ENCODE results near the gene TRDN.
"Not testable (repeated sequence)": the region's sequence is repeated elsewhere in the genome, so short reads cannot be mapped to it uniquely, and the experiment has no call there.

Gene TRDN

DNA sequence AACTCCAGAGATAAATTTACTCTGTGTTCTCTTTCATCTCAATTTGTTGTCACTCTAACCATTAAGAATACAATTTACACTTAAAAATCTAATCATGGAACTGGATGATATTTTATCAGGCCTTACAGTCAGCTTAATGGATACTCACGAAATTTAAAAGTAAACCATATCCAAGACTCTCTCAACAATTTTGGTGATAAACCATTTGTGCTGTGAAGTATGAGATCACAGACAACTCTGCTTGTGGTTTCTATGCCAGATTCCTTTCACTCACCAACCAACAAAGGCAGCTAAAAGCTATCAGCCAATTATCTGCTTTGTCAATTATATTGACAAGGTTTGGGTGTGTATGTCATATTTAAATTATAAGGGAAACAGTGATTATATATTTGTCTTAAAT, 155.8 kb downstream of the TRDN start:
- H3K9ac ChIP-seq (ENCODE audit: low read length), result no peak overlapping the region
- H3K27me3 ChIP-seq (ENCODE audit: insufficient read depth, low read length), result no peaks in the 10 kb centered on the region
- H4K20me1 ChIP-seq (ENCODE audit: insufficient read depth, low read length), result no peaks in the 10 kb centered on the region
- H3K4me1 ChIP-seq (ENCODE audit: insufficient read depth, low read length, severe bottlenecking), result no peaks in the 10 kb centered on the region
- no peaks in the 10 kb centered on the region for H3K9me3 ChIP-seq (ENCODE audit: low read length)
- no peaks in the 10 kb centered on the region for H3K79me2 ChIP-seq (ENCODE audit: insufficient read depth, low read length)
- H3K4me2 ChIP-seq (ENCODE audit: low read length), result no peak overlapping the region
- no peak overlapping the region for H2AFZ ChIP-seq (ENCODE audit: low read length)
- H3K4me3 ChIP-seq (ENCODE audit: low read depth, low read length, poor library complexity, severe bottlenecking), result no peak overlapping the region
- no peak overlapping the region for H3K27ac ChIP-seq (ENCODE audit: low read depth, low read length, poor library complexity, severe bottlenecking)
- H3F3A ChIP-seq (ENCODE audit: insufficient read depth, low read length), result no peaks in the 10 kb centered on the region
- H3K36me3 ChIP-seq (ENCODE audit: insufficient read depth, low read length), result no peaks in the 10 kb centered on the region
- no peaks in the 10 kb centered on the region for H3K9me2 ChIP-seq (ENCODE audit: low read depth, low read length)
- TF ChIP-seq EZH2 (IDR thresholded peaks at IDR 0.05; ENCODE audit: borderline replicate concordance, low read length), result no peak
- TF ChIP-seq, protein P1, sequence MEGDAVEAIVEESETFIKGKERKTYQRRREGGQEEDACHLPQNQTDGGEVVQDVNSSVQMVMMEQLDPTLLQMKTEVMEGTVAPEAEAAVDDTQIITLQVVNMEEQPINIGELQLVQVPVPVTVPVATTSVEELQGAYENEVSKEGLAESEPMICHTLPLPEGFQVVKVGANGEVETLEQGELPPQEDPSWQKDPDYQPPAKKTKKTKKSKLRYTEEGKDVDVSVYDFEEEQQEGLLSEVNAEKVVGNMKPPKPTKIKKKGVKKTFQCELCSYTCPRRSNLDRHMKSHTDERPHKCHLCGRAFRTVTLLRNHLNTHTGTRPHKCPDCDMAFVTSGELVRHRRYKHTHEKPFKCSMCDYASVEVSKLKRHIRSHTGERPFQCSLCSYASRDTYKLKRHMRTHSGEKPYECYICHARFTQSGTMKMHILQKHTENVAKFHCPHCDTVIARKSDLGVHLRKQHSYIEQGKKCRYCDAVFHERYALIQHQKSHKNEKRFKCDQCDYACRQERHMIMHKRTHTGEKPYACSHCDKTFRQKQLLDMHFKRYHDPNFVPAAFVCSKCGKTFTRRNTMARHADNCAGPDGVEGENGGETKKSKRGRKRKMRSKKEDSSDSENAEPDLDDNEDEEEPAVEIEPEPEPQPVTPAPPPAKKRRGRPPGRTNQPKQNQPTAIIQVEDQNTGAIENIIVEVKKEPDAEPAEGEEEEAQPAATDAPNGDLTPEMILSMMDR (IDR thresholded peaks at IDR 0.05; ENCODE audit: low read length), result no peak

DNA sequence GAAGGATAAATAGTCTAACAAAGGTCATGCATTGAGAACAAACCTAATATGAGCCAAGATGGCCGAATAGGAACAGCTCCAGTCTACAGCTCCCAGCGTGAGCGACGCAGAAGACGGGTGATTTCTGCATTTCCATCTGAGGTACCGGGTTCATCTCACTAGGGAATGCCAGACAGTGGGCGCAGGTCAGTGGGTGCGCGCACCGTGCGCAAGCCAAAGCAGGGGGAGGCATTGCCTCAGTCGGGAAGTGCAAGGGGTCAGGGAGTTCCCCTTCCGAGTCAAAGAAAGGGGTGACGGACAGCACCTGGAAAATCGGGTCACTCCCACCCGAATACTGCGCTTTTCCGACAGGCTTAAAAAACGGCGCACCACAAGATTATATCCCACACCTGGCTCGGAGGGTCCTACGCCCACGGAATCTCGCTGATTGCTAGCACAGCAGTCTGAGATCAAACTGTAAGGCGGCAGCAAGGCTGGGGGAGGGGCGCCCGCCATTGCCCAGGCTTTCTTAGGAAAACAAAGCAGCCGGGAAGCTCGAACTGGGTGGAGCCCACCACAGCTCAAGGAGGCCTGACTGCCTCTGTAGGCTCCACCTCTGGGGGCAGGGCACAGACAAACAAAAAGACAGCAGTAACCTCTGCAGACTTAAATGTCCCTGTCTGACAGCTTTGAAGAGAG, 164.6 kb downstream of the TRDN start:
- not testable (repeated sequence) for H3K4me3 ChIP-seq (ENCODE audit: low read depth, low read length, poor library complexity, severe bottlenecking); H3K9ac ChIP-seq (ENCODE audit: low read length); H3K27me3 ChIP-seq (ENCODE audit: insufficient read depth, low read length); H3K79me2 ChIP-seq (ENCODE audit: insufficient read depth, low read length); H3K27ac ChIP-seq (ENCODE audit: low read depth, low read length, poor library complexity, severe bottlenecking); H3F3A ChIP-seq (ENCODE audit: insufficient read depth, low read length); H4K20me1 ChIP-seq (ENCODE audit: insufficient read depth, low read length); H2AFZ ChIP-seq (ENCODE audit: low read length); H3K4me2 ChIP-seq (ENCODE audit: low read length); H3K9me3 ChIP-seq (ENCODE audit: low read length); H3K4me1 ChIP-seq (ENCODE audit: insufficient read depth, low read length, severe bottlenecking); H3K36me3 ChIP-seq (ENCODE audit: insufficient read depth, low read length); H3K9me2 ChIP-seq (ENCODE audit: low read depth, low read length)

DNA sequence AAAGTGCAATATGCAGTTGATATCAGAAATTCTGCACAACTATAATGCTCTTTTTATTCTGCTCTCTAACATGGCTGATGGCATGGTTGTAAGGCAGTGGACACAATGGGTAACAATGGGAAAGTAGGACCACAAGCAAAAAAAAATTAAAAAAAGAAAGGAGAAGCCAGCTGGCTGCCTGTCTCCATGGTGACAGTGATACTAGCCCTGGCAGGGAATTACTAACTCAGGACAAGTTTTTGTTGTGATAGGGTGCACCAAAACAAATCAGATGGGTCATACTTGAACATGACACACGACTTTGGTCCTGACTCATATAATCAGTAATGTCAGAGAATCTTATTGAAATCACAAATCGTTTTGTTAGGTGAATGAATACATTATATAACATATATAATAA, 169.4 kb downstream of the TRDN start:
- Histone ChIP-seq H2AFZ (ENCODE audit: low read length) (no peak overlapping the region), H3F3A (ENCODE audit: insufficient read depth, low read length) (no peaks in the 10 kb centered on the region)
- no peak for TF ChIP-seq EZH2 (IDR thresholded peaks at IDR 0.05; ENCODE audit: borderline replicate concordance, low read length)
- TF ChIP-seq, protein P1 (IDR thresholded peaks at IDR 0.05; ENCODE audit: low read length), result no peak

DNA sequence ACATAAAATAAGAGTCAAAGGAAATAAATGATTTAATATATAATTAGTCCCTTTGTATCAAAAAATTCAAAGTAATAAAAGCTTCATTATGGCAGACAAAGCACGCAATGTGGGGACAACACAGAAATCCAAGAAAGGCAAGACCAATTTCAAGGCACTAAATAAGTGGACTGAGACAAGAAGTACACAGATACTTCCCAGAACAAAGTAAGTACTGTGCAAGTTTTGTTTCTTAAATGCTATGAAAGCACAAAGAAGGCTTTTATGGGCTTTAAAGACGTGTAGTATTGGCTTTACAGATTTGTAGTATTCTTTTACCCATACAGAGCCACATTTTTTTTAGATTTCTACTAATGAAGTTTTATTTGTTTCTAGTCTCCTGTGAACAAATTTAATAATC, 174.6 kb downstream of the TRDN start:
- H3K36me3 ChIP-seq (ENCODE audit: insufficient read depth, low read length), result no peaks in the 10 kb centered on the region
- H3K4me1 ChIP-seq (ENCODE audit: insufficient read depth, low read length, severe bottlenecking), result no peaks in the 10 kb centered on the region
- H3K27me3 ChIP-seq (ENCODE audit: insufficient read depth, low read length), result no peaks in the 10 kb centered on the region
- no peaks in the 10 kb centered on the region for H3F3A ChIP-seq (ENCODE audit: insufficient read depth, low read length)
- H3K9ac ChIP-seq (ENCODE audit: low read length), result no peak overlapping the region
- no peak overlapping the region for H3K27ac ChIP-seq (ENCODE audit: low read depth, low read length, poor library complexity, severe bottlenecking)
- H4K20me1 ChIP-seq (ENCODE audit: insufficient read depth, low read length), result no peaks in the 10 kb centered on the region
- H3K4me3 ChIP-seq (ENCODE audit: low read depth, low read length, poor library complexity, severe bottlenecking), result no peak overlapping the region
- H3K9me3 ChIP-seq (ENCODE audit: low read length), result no peaks in the 10 kb centered on the region
- TF ChIP-seq EZH2 (IDR thresholded peaks at IDR 0.05; ENCODE audit: borderline replicate concordance, low read length), result no peak
- TF ChIP-seq, protein P1 (IDR thresholded peaks at IDR 0.05; ENCODE audit: low read length), result no peak
- H3K9me2 ChIP-seq (ENCODE audit: low read depth, low read length), result no peaks in the 10 kb centered on the region; the same call in 1 of the 2 replicates
- H3K79me2 ChIP-seq (ENCODE audit: insufficient read depth, low read length), result no peaks in the 10 kb centered on the region
- no peak overlapping the region for H3K4me2 ChIP-seq (ENCODE audit: low read length)
- no peak overlapping the region for H2AFZ ChIP-seq (ENCODE audit: low read length)

More for the DNA sequence above, 169.4 kb downstream of the TRDN start:
- Histone ChIP-seq H3K27ac (ENCODE audit: low read depth, low read length, poor library complexity, severe bottlenecking) (no peak overlapping the region), H3K79me2 (ENCODE audit: insufficient read depth, low read length) (no peaks in the 10 kb centered on the region), H3K27me3 (ENCODE audit: insufficient read depth, low read length) (no peaks in the 10 kb centered on the region), H4K20me1 (ENCODE audit: insufficient read depth, low read length) (no peaks in the 10 kb centered on the region), H3K9me3 (ENCODE audit: low read length) (no peaks in the 10 kb centered on the region), H3K4me2 (ENCODE audit: low read length) (no peak overlapping the region), H3K36me3 (ENCODE audit: insufficient read depth, low read length) (no peaks in the 10 kb centered on the region), H3K9me2 (ENCODE audit: low read depth, low read length) (no peaks in the 10 kb centered on the region), H3K9ac (ENCODE audit: low read length) (no peak overlapping the region), H3K4me1 (ENCODE audit: insufficient read depth, low read length, severe bottlenecking) (no peaks in the 10 kb centered on the region), H3K4me3 (ENCODE audit: low read depth, low read length, poor library complexity, severe bottlenecking) (no peak overlapping the region)
